GM23338 (cell line): ENCODE results near the gene CCNA1.

Experiments used
- CTCF ChIP-seq, 2 experiments: fragments of 200-600 bp in 1 of 2; sonication (generic) in 1 of 2; conservative IDR thresholded peaks; 2 replicates each; pipeline versions ENCODE4 v1.5.1 to v1.6.1; 2016 to 2017; ENCODE audit warnings: antibody characterized with exemption in 2 of 2, low read depth in 2 of 2, mild to moderate bottlenecking in 2 of 2, moderate library complexity in 1 of 2
- EZH2 ChIP-seq: fragments of 200-600 bp; sonication (generic); IDR thresholded peaks from one replicate; pipeline ENCODE4 v1.8.0; 2017; ENCODE audit warnings: antibody characterized with exemption, mild to moderate bottlenecking, low read depth; ENCODE audit not compliant: unreplicated experiment
- EZH2phosphoT487 ChIP-seq: fragments of 200-600 bp; sonication (generic); IDR thresholded peaks from one replicate; pipeline ENCODE4 v1.8.1; 2018; ENCODE audit warnings: antibody characterized with exemption; ENCODE audit not compliant: unreplicated experiment
- POLR2AphosphoS5 ChIP-seq: IDR thresholded peaks from 2 replicates; pipeline ENCODE4 v1.6.1; 2016; ENCODE audit warnings: antibody characterized with exemption, low read depth
- REST ChIP-seq: IDR thresholded peaks from one replicate; pipeline ENCODE4 v1.6.1; 2018; ENCODE audit warnings: antibody characterized with exemption; ENCODE audit not compliant: unreplicated experiment

- peak; percentile 67 to 80 for TF ChIP-seq CTCF (conservative IDR thresholded peaks at IDR 0.05; ENCODE audit: low read depth in 2 of 2)
- TF ChIP-seq POLR2AphosphoS5 = no peak
- no peak for TF ChIP-seq EZH2phosphoT487
- TF ChIP-seq EZH2 = no peak
- no peak for TF ChIP-seq REST
Observed at GRCh38 chr13:36475468-36475867, 43.2 kb downstream of the CCNA1 start.
